HepG2 (cell line): Measurements from ENCODE around the gene TREH. TPM values are rescaled to one million over a fixed set of nuclear protein-coding genes. Genes with fewer than 3 reads are reported as not detected.

Source experiments
- ATAC-seq: fragments of 200-7000 bp; cut with Tn5 transposase; 3 replicates; pipeline ENCODE4 v1.9.1; 2020; ENCODE audit warnings: mild to moderate bottlenecking, moderate library complexity
- BruUV-seq: library from RNA; stranded (reverse); fragments of 400-500 nt; replicated peaks from 2 replicates; lab custom pipeline; 2021; lab: Mats Ljungman, UMichigan
- CTCF ChIA-PET: fragments of 300-600 bp; formaldehyde crosslinking; extraction: SDS; loops from one replicate; lab custom pipeline; 2021; ENCODE audit warnings: low total read pairs, inconsistent platforms, low intra/inter-chr PET ratio; lab: Yijun Ruan, JAX
- POLR2A ChIA-PET: fragments of 350-600 bp; sonication (Branson Sonifier 250); formaldehyde crosslinking; loops from one replicate; lab custom pipeline; 2020; ENCODE audit warnings: antibody characterized with exemption, inconsistent platforms; lab: Yijun Ruan, JAX
- DNase-seq: peaks from one replicate; pipeline ENCODE4 v3.0.0-alpha.2; 2015; ENCODE audit warnings: low spot score
- FAIRE-seq: peaks from 3 replicates; lab custom pipeline; 2011; peaks lifted over from hg19 to GRCh38; lab: Jason Lieb, UNC
- H2AFZ ChIP-seq: one replicate; pipeline ENCODE4 v1.6.1; 2011; ENCODE audit warnings: low read length, inconsistent platforms
- H3K27ac ChIP-seq: fragments of 300-600 bp; 3 replicates; pipeline ENCODE4 v1.8.0; 2011; ENCODE audit warnings: mixed run types, mild to moderate bottlenecking, mixed read lengths, low read length, inconsistent platforms; ENCODE audit not compliant: insufficient read depth; ENCODE audit errors: extremely low read length
- H3K27me3 ChIP-seq, 2 experiments: fragments of 200-600 bp in 1 of 2; 2 replicates in 1 of 2; 3 replicates in 1 of 2; pipeline versions ENCODE4 v1.6.0 to v1.8.0; 2011; ENCODE audit warnings: low read length in 2 of 2, mild to moderate bottlenecking in 2 of 2, moderate library complexity in 2 of 2, inconsistent platforms in 1 of 2; ENCODE audit not compliant: insufficient read depth in 2 of 2, control insufficient read depth in 1 of 2
- H3K36me3 ChIP-seq, 2 experiments: fragments of 200-600 bp in 1 of 2; replicated peaks in 1 of 2; 2 replicates in 1 of 2; 3 replicates in 1 of 2; pipeline versions ENCODE4 v1.5.1 to v1.8.0; 2011; ENCODE audit warnings: low read length in 2 of 2, inconsistent platforms in 1 of 2; ENCODE audit not compliant: insufficient read depth in 2 of 2, control insufficient read depth in 1 of 2
- H3K4me1 ChIP-seq: 2 replicates; pipeline ENCODE4 v1.5.1; 2012; ENCODE audit warnings: low read length, inconsistent platforms; ENCODE audit not compliant: insufficient read depth
- H3K4me2 ChIP-seq: 2 replicates; pipeline ENCODE4 v1.6.0; 2011; ENCODE audit warnings: low read depth, low read length, inconsistent platforms
- H3K4me3 ChIP-seq, 3 experiments: fragments of 200-600 bp in 1 of 3; sonication (generic), shearing (Covaris generic) in 1 of 3; replicated peaks in 1 of 3; 2 replicates each; pipeline ENCODE4 v1.5.1; 2011 to 2016; ENCODE audit warnings: low read length in 3 of 3, inconsistent platforms in 2 of 3, low read depth in 2 of 3, mild to moderate bottlenecking in 2 of 3, control low read depth in 1 of 3, mixed read lengths in 1 of 3; ENCODE audit not compliant: insufficient read depth in 1 of 3
- H3K79me2 ChIP-seq: one replicate; pipeline ENCODE4 v1.6.1; 2011; ENCODE audit warnings: low read length, inconsistent platforms; ENCODE audit not compliant: insufficient read depth
- H3K9ac ChIP-seq: 2 replicates; pipeline ENCODE4 v1.6.0; 2011; ENCODE audit warnings: mild to moderate bottlenecking, low read depth, low read length, inconsistent platforms; ENCODE audit not compliant: insufficient read depth
- H3K9me3 ChIP-seq: 2 replicates; pipeline ENCODE4 v1.5.1; 2012; ENCODE audit warnings: mild to moderate bottlenecking, low read length
- H4K20me1 ChIP-seq: 2 replicates; pipeline ENCODE4 v1.6.0; 2011; ENCODE audit warnings: inconsistent platforms, mild to moderate bottlenecking, low read length, moderate library complexity; ENCODE audit not compliant: insufficient read depth
- AGO2 ChIP-seq: fragments of 200-400 bp; formaldehyde crosslinking; optimal IDR thresholded peaks from 2 replicates; pipeline ENCODE3; 2017; ENCODE audit warnings: mild to moderate bottlenecking, low read depth, low read length, moderate library complexity
- CSRNP2 ChIP-seq: sonication (generic); formaldehyde crosslinking; conservative IDR thresholded peaks from 2 replicates; pipeline ENCODE4 v1.8.0; 2022; ENCODE audit warnings: low read depth, missing genetic modification reagents
- GMEB2 ChIP-seq: IDR thresholded peaks from 2 replicates; pipeline ENCODE4 v1.6.1; 2016; ENCODE audit warnings: missing biosample characterization, missing genetic modification reagents, low read depth
- KLF12 ChIP-seq: sonication (generic); formaldehyde crosslinking; IDR thresholded peaks from 2 replicates; pipeline ENCODE4 v1.4.0; 2020; ENCODE audit warnings: missing genetic modification reagents, borderline replicate concordance
- MTERF4 ChIP-seq: sonication (generic); formaldehyde crosslinking; IDR thresholded peaks from 2 replicates; pipeline ENCODE4 v1.8.0; 2023; ENCODE audit warnings: mild to moderate bottlenecking, missing genetic modification reagents
- MZF1 ChIP-seq: sonication (generic); formaldehyde crosslinking; IDR thresholded peaks from 2 replicates; pipeline ENCODE4 v1.8.1; 2023; ENCODE audit warnings: mild to moderate bottlenecking, missing genetic modification reagents, borderline replicate concordance
- NFIC ChIP-seq: IDR thresholded peaks from 2 replicates; pipeline ENCODE4 v1.6.1; 2012; ENCODE audit warnings: mild to moderate bottlenecking, low read length, inconsistent platforms
- REL ChIP-seq: sonication (generic); formaldehyde crosslinking; conservative IDR thresholded peaks from 2 replicates; pipeline ENCODE4 v1.8.0; 2022; ENCODE audit warnings: mild to moderate bottlenecking, missing genetic modification reagents, moderate library complexity
- STAG1 ChIP-seq: sonication (generic); formaldehyde crosslinking; IDR thresholded peaks from 2 replicates; pipeline ENCODE4 v1.4.0; 2020; ENCODE audit warnings: missing genetic modification reagents
- TOPORS ChIP-seq: sonication (generic); formaldehyde crosslinking; IDR thresholded peaks from 2 replicates; pipeline ENCODE4 v1.8.0; 2023; ENCODE audit warnings: mild to moderate bottlenecking, missing genetic modification reagents
- TRIM22 ChIP-seq: fragments of 450-650 bp; IDR thresholded peaks from 2 replicates; pipeline ENCODE4 v1.6.1; 2017
- U2AF1 ChIP-seq: fragments of 200-400 bp; formaldehyde crosslinking; optimal IDR thresholded peaks from 2 replicates; pipeline ENCODE3; 2017; ENCODE audit warnings: mild to moderate bottlenecking, low read depth, low read length
- WGBS: methylation state at CpG from one replicate; pipeline ENCODE4 v1.1.6; 2017; ENCODE audit warnings: low lambda C conversion rate; 5-methylcytosine and 5-hydroxymethylcytosine counted together
- in situ Hi-C: cut with HindIII; loops from 2 replicates; pipeline ENCODE4 v1.10.0; 2017; ENCODE audit warnings: low pct_unique_long_range_greater_than_20kb; ENCODE audit not compliant: extremely low pct_ligation_motif_present
- intact Hi-C: fragments of 100-400 bp; cut with micrococcal nuclease; formaldehyde crosslinking; loops from one replicate; pipeline ENCODE4 v1.10.0; 2022; ENCODE audit not compliant: unreplicated experiment
- polyA plus RNA-seq, 8 experiments: library from polyadenylated mRNA; depleted of rRNA in 3 of 8; stranded (reverse) in 7 of 8; unstranded in 1 of 8; fragments of >200 nt; fragmentation: Illumina TruSeq in 4 of 8; extraction: Trizol in 4 of 8; gene quantifications; 2 replicates each; pipeline versions ENCODE4 v1.2.1 to v1.2.3, GENCODE V29; 2011 to 2016; ENCODE audit warnings: low read depth in 4 of 8, missing spikeins in 1 of 8, mixed read lengths in 1 of 8; ENCODE audit not compliant: insufficient read depth in 1 of 8
- total RNA-seq, 5 experiments: library from RNA; depleted of rRNA; stranded (reverse); fragments of >200 nt; fragmentation: Illumina TruSeq; extraction: Trizol; gene quantifications; 2 replicates each; pipeline ENCODE4 v1.2.3, GENCODE V29; 2016; ENCODE audit warnings: low read depth in 1 of 5

TREH gene
- total and polyA plus RNA-seq, 2 of the 13 experiments (the other 11 are each of a cell fraction or from before 2014, with no cell fraction given): 0.53 to 0.86 TPM

GRCh38 chr11:118635642-118636041 is 43.8 kb downstream of the TREH start:
- no peak overlapping the region for H3K4me2 ChIP-seq
- 94% methylated on average over 2 of the region's 2 CpGs for WGBS
- no peaks in the 10 kb centered on the region for H4K20me1 ChIP-seq
- H3K4me3 ChIP-seq: no peak overlapping the region
- intact Hi-C loops: no loop called here
- H3K36me3 ChIP-seq: peaks cover 0 to 6% of the 10 kb centered on the region in 2 experiments; a peak in 2 of 5 replicates
- H2AFZ ChIP-seq: no peak overlapping the region
- ChIA-PET CTCF (no interaction called here), POLR2A (interaction anchor here (1.3 to 4.3 kb wide), 3 partner anchors 14 to 155 kb away, joined by 4 to 29 read pairs (median 5); partner anchors contain the start of gene DDX6)
- no peaks in the 10 kb centered on the region for H3K9me3 ChIP-seq
- no peaks in the 10 kb centered on the region for H3K27me3 ChIP-seq
- H3K27ac ChIP-seq: no peak overlapping the region
- TF ChIP-seq TOPORS (CRISPR knock-in tag) (no peak), TRIM22 (no peak), STAG1 (CRISPR knock-in tag) (no peak)
- H3K9ac ChIP-seq: no peak overlapping the region
- peaks cover 9% of the 10 kb centered on the region for H3K4me1 ChIP-seq
- no peaks in the 10 kb centered on the region for H3K79me2 ChIP-seq
- no TSS peak for BruUV-seq
- no peak for FAIRE-seq
- ATAC-seq: no peak
- DNase-seq: no peak
- in situ Hi-C loops: no loop called here

- peak overlapping the region; percentile 72; the same call in 1 of the 2 replicates for H3K4me2 ChIP-seq
- peaks cover 0 to 6% of the 10 kb centered on the region in 2 experiments; a peak in 2 of 5 replicates for H3K36me3 ChIP-seq
- DNase-seq: no peak
- no TSS peak for BruUV-seq
- intact Hi-C loops: no loop called here
- H3K4me3 ChIP-seq: peak overlapping the region in 1 of 3 experiments; percentile 32; a peak in 1 of 6 replicates
- ChIA-PET POLR2A (interaction anchor here (1.3 to 4.3 kb wide), 4 partner anchors 12 to 155 kb away, joined by 4 to 29 read pairs (median 5); partner anchors contain the start of gene DDX6), CTCF (no interaction called here)
- no peak overlapping the region for H3K27ac ChIP-seq
- ATAC-seq: no peak; the same call in 2 of the 3 replicates
- no peaks in the 10 kb centered on the region for H3K27me3 ChIP-seq
- no peak overlapping the region for H3K9ac ChIP-seq
- in situ Hi-C loops: no loop called here
- no peaks in the 10 kb centered on the region for H3K9me3 ChIP-seq
- H2AFZ ChIP-seq: no peak overlapping the region
- peaks cover 9% of the 10 kb centered on the region for H3K4me1 ChIP-seq
- 94% methylated on average over 11 of the region's 15 CpGs for WGBS
- no peak for FAIRE-seq
- H3K79me2 ChIP-seq: no peaks in the 10 kb centered on the region
- no peaks in the 10 kb centered on the region for H4K20me1 ChIP-seq
- TF ChIP-seq NFIC: no peak
- no peak for TF ChIP-seq GMEB2 (CRISPR knock-in tag)
- TF ChIP-seq KLF12 (CRISPR knock-in tag): no peak
- TF ChIP-seq MTERF4 (CRISPR knock-in tag): no peak
- no peak for TF ChIP-seq CSRNP2 (CRISPR knock-in tag)
- TF ChIP-seq AGO2: peak; percentile 66
- no peak for TF ChIP-seq U2AF1
- TF ChIP-seq REL (CRISPR knock-in tag): no peak
- TF ChIP-seq MZF1: no peak
These were observed 44.2 kb downstream of the TREH start for GRCh38 chr11:118635237-118635591.
